Stimulated activated CD4-positive, alpha-beta T cell treated with anti-CD3 and anti-CD28 coated beads, Interleukin-4, amount 100 ng/mL, for 4 hours (primary cell): Measurements from ENCODE around the gene DNAJB6.

Experiments
- DNase-seq, 2 experiments: peaks; one replicate each; pipeline ENCODE4 v3.0.0-alpha.2; 2020

Gene DNAJB6

DNA sequence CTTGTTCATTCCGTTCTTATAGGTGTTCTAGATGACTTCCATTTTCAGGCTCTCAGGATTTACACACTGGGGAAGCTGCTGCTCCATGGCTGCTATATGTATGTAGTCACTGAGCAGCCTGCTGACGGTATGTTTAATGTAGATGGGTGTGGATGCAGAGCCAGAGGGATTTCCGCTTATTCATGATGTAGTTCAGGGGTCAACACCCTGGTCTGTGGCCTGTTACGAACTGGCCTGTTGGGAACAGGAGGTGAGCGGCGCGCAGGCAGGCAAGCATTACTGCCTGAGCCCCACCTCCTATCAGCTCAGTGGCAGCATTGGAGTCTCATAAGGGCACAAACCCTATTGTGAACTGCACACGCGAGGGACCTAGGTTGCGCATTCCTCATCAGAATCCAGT, 33.9 kb downstream of the DNAJB6 start:
- no peak for DNase-seq

DNA sequence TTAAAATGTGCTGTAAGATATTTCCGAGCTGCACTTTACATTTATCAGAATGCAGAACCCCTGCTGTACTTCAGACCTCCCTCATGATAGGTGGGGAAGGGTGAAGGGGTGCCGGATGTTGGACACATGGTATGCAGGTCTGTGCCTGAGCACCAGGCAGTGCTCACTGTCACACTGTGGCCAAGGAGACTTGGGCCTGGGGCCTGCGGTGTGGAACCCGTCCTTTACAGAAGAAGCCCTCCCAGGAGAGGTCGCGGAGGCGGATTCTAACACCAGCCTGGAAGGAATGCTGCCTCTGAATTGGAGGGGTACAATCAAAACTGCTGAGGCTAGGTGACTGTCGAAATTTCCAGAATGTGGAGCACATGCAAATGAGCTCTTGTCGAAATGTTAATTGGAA, 34.5 kb downstream of the DNAJB6 start:
- no peak for DNase-seq

DNA sequence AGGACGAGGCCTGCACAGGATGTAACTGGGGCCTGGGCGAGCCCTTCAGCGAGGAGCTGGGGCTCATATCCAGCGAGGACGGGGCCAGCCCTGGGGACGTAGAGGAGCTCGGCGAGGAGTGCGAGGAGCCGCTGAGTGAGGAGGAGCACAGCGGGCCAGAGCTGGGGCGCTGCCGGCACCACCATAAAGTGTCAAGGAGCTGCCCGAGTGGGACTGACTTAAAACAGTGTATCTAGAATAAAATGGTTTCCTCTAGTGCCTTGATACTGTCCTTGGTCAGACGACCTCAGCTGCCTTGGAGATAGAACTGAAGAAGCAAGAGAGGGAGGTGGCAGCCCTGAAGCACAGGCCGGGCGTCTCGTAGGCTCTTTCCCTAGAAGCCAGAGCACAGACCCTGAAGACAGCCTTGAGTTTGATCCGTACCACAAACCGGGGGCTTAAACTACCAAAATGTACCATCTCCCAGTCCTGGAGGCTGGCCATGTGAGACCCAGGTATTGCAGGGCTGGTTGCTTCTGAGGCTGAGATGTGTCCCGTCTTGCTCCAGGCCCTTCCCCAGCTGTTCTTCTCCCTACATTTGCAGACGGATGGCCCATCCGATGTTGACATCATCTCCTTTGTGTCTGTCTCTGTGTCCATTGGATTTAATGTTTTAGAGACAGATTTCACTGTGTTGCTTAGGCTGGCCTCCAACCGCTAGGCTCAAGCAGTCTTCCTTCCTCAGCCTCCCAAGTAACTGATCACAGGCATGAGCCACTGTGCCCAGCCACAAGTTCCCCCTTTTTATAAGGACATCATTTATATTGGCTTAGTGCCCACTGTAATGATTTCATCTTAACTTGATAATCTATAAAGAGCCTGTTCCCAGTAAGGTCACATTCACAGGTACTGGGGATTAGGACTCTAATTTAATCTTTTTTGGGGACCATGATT, 35.8 kb downstream of the DNAJB6 start:
- DNase-seq: no peak

DNA sequence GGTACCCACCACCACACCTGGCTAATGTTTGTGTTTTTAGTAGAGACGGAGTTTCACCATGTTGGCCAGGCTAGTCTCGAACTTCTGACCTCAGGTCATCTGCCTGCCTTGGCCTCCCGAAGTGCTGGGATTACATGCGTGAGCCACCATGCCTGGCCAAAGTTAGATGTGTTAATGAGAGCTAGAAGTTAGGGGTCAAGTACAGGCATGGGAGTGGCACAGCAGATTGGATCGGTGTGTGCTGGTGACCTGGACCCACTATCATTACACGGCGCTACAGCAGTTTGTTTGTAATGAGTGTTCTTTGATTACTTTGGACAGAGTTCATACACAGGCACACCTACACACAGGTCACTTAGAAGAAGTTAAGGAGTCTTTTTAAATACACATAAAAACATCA, 36.7 kb downstream of the DNAJB6 start:
- DNase-seq: no peak

DNA sequence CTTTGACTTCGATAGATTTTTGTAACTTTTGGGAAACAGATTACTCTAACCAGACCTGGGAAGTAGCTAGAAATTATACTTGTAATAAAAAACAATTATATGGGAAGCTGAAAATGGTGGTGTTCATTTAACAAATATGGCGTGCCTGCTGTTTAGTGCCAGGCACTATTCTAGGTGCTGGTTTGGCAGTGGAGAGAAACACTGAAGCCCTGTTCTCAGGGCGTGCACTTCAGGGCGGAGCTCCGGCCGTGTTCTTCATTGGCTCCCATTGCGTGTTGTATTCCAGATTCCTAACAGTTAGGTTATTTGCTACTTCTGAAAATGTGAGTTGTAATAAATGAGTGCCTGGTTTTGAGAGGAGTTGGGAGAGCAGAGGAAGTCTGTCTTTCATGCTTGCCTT, 38.6 kb downstream of the DNAJB6 start:
- no peak for DNase-seq

GRCh38 chr7:157377436-157378124, 40.8 kb downstream of the DNAJB6 start:
- DNase-seq: no peak

DNA sequence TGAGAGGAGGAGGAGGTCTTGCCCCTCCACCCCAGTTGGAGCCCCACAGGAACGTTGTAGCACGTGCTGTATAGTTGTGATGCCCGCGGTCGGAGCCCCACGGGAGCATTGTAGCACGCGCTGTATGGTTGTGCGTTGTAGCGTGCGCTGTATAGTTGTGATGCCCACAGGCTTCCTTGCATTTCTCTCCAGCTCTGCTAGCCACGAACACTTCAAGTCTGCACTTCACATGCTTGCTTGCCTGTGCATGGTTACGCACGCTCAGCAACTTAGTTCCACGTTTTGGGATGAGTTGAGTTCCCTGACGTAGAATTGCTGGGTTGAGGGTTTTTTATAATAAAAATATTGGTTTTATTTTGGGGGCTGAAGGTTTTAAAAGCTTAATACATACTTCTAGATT, 41.6 kb downstream of the DNAJB6 start:
- DNase-seq: no peak

DNA sequence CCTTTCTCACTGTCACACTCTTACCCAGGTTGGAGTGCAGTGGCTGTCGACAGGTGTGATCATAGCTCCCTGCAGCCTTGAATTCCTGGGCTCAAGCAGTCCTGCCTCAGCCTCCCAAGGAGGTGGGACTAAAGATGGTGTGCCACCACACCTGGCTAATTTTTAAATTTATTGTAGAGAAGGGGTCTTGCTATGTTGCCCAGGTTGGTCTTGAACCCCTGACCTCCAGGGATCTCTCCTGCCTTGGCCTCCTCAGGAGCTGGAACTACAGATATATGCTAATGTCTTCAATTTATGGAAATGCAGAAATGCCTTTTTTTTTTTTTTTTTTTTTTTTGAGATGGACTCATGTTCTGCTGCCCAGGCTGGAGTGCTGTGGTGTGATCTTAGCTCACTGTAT, 42.7 kb downstream of the DNAJB6 start:
- DNase-seq: no peak

GRCh38 chr7:157380416-157380815, 43.6 kb downstream of the DNAJB6 start:
- DNase-seq: no peak

DNA sequence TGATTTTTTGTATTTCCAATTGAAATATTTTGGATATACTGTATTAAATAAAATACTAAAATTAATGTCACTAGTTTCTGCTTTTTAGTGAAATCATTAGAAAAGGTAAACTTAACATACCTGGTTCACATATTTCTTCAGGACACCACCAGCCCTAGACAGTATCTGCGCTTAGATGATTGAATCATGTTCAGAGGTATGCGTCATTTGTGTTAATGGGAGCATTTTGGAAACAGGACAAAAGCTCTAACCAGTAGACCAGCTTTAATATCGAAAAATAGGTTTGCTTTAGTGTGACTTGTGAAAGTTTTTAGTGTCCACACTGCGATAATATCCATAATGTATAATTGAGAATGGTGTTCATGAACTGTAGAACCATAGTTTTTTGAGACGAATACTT, 47.1 kb downstream of the DNAJB6 start:
- no peak for DNase-seq

DNA sequence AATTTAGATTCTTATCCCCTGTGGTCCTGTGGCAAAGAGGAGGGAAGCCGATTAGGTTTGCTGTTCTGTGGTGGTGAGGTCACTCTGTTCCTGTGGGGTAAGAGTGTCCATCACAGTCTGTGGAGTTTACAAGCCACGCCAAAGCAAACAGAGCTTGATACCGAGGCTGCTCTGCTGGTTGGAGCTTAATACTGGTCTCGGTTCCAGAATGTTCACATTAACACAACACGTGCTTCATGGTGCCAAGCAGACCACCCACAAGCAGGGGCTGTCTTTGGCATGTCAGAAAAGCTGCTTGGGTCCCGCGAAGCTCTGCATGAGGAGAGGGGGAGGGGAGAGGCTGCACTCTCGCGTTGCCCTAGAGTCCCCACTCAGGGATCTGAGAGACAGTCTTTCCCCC, 47.5 kb downstream of the DNAJB6 start:
- DNase-seq: no peak

- peak; percentile 80 to 81 for DNase-seq
Observed at GRCh38 chr7:157386979-157387800, 50.4 kb downstream of the DNAJB6 start.

GRCh38 chr7:157388301-157388700, 51.5 kb downstream of the DNAJB6 start:
- no peak for DNase-seq

DNA sequence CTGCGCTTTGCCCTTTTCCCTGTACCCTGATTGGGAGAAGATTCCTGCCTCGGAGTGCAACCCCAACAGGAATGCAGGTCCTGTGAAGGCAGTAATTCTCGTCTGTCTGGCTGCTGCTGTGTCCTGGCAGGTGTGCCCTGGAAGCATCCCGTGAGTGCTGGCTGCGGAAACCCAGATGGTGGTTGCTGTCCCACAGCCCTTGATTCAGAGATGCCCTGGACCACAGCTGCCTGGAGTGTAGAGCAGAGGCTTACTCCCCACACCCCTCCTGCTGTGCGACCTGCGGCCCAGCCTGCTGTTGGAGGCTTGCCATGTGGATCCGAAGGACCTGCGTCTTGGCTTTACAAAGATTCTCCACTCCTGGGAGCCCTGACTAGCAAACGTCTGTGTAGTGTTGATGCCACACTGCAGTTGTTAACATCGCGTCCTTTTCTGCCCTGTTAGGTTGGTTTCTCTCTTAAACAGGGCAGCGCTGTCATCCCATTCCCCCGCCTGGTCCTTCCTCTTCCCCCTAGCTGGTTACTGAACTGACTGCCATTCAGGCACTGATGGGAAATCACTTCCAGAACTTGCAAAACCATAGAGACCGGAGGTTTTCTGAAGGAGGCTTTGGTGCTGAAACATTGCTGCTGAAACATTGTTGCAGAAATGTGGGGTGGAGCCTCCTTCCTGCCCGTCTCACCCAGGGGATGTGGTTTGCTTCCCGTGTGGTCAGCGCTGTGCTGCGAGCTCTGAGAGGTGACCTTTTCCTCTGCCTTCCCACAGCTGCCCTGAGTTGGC, 53.3 kb downstream of the DNAJB6 start:
- DNase-seq: no peak

DNA sequence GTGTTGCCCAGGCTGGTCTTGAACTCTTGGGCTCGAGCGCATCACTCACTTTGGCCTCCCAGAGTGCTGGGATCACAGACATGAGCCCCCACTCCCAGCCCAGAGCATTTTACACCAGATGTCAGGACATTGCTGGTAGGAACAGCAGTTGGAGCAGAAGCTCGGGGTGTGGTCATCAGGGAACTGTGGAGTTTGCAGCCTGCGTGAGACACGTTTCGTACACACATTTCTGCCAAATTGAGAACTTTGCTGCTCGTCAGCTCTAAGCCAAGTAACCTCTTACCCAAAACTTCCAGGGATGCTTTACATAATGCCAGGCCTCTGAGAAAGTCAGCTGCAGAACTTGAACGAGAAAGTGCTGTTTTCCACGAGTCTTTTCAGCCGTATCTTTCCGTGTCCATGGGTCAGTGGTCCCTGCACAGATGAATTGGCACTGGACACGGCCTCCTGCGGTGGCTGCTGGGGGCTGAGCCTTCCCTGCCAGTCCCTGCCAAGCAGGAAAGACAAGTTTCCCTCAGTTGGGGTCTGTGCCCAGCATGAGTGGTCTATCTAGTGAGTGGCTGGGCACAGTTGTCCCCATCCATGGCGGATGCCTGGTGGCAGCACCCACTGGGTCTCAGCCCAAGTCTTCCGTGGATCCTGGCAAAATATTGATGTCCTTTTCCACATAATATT, 54.4 kb downstream of the DNAJB6 start:
- no peak for DNase-seq

GRCh38 chr7:157392256-157393037, 55.6 kb downstream of the DNAJB6 start:
- DNase-seq: no peak

DNA sequence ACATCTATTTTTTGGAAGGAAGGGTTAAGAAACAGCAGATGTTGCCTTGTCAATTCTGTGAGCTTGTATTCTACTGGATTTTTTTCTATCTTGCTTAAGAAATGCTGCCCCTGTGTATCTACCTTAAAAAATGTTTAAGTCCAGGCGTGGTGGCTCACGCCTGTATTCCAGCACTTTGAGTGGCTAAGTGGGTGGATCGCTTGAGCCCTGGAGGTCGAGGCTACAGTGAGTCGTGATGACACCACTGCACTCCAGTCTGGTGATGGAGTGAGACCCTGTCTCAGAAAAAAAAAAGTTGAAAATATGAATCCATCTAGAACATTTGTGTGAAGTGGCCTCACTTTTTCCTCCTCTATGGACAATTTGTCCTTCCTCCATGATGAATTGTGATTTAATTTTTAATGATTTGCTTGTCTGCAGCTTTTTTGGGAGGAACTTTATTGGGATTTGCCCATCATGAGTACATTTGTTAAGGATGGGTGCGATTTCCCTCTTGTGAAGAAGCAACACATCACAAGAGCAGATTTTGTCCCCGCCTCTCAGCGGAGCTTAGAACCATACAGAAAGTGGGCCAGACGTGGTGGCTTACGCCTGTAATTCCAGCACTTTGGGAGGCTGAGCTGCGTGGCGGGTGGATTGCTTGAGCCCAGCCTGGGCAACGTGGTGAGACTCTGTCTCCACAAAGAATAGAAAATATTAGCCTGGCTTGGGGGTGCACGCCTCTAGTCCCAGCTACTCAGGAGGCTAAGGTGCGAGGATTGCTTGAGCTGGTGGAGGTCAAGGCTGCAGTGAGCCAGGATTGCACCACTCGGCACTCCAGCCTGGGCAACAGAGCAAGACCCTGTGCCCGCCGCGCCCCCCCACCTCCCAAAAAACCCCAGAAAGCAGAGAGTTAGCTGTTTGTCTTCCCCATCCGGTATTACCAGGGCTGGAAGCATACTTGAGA, 57.7 kb downstream of the DNAJB6 start:
- no peak for DNase-seq

- DNase-seq: no peak
Observed at GRCh38 chr7:157395206-157395605, 58.4 kb downstream of the DNAJB6 start.

DNA sequence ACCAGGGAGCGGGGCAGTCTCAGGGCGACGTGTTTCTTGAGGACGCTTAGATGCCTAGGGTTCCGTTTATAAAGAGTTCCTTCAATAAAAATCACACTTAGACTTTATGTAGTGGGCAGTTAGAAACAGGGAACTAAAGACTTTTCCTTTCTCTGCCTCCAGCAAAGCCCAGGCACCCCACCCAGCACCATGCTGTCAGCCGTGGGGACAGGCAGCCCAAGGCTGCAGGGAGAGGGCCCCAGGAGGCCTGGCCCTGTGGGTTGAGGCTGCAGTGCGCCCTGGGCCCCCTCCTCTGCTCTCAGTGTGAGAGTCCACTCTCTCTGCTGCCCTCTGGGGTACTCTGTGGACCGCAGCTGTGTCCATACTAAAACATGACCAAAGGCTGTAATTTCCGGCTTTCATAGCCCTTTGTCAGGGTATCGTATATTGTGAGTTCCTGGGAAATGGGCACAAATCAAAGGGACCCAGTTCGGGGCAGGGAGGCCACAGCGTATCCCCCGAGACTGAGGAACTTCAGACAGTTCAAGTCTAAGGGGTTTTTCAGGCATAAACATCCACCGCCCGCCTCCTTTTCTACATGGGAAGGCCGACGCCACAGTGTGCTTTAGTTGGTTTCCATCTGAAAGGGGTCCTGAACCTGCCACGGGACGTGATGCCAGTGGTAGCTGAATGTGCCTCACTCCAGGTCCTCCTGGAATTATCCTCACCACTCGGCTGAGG, 59.7 kb downstream of the DNAJB6 start:
- DNase-seq: no peak
